Upper lobe of left lung (tissue), 4 donors: Measurements from ENCODE around the gene RPUSD2.

Source experiments
- CTCF ChIP-seq, 6 experiments: fragments of 450-650 bp in 4 of 6; fragments of 200-600 bp in 2 of 6; sonication (generic) in 2 of 6; IDR thresholded peaks; one replicate each; pipeline ENCODE4 v1.5.1; 2016 to 2019; ENCODE audit warnings: antibody characterized with exemption in 6 of 6
- EP300 ChIP-seq, 4 donors: sonication (generic); formaldehyde crosslinking; IDR thresholded peaks; one replicate each; pipeline ENCODE4 v1.5.1; 2017; ENCODE audit warnings: antibody characterized with exemption in 4 of 4, control low read depth in 2 of 4
- POLR2A ChIP-seq, 4 donors: fragments of 450-650 bp; IDR thresholded peaks; one replicate each; pipeline ENCODE4 v1.5.1; 2016 to 2017; ENCODE audit warnings: antibody characterized with exemption in 4 of 4, mild to moderate bottlenecking in 2 of 4

GRCh38 chr15:40575113-40575512 lies 6.0 kb downstream of the RPUSD2 start:
- TF ChIP-seq CTCF (IDR thresholded peaks at IDR 0.05): no peak
- no peak for TF ChIP-seq EP300 (IDR thresholded peaks at IDR 0.05)
- no peak for TF ChIP-seq POLR2A (IDR thresholded peaks at IDR 0.05)
